ENCODE results near the gene OVCA2. TPM values are rescaled to one million over a fixed set of nuclear protein-coding genes. Genes with fewer than 3 reads are reported as not detected.

OVCA2 gene
- total RNA-seq, 1 experiment from 2014 or later: 24.6 TPM

DNA sequence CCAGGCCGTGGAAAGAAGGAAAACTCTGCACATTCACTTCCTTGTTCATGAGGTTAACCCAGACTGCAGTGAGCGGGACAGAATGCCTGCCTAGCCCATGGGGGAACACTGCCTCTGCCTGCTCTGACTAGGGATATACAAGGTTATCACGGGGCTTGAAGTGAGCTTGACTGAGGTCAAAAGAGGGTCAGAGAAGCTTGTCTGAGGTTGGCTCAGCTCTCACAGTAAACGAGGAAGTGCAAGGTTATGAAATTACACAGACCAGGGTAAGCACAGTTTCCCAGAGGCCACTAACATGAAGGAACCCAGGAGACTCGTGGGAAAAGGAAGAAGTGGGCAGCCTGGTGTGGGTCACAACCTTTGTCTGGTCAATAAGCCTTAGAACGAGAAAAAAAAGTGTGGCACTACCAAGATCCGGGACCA, 41.8 kb downstream of the OVCA2 start:
- H2BK15ac ChIP-seq (ENCODE audit: low read depth, low read length): no peak overlapping the region
- H3K36me3 Mint-ChIP-seq (ENCODE audit: insufficient read depth in 1 of 3, low read depth in 3 of 3): peaks cover 3 to 36% (median 19%) of the 10 kb centered on the region in 3 experiments; a peak in 6 of 7 replicates
- no peak overlapping the region for H2BK120ac ChIP-seq (ENCODE audit: low read depth, low read length, poor library complexity, severe bottlenecking)
- no peak overlapping the region for H3K23ac ChIP-seq (ENCODE audit: insufficient read length, low read depth, low read length)
- H4K91ac ChIP-seq (ENCODE audit: insufficient read length, low read depth, low read length): no peak overlapping the region
- H3K9me3 Mint-ChIP-seq: no peaks in the 10 kb centered on the region
- no peaks in the 10 kb centered on the region for H3K23me2 ChIP-seq (ENCODE audit: insufficient read length, low read depth, low read length, poor library complexity, severe bottlenecking)
- H3K9ac ChIP-seq (ENCODE audit: extremely low read depth, insufficient read length, low read length): no peak overlapping the region
- no peak overlapping the region for H2BK20ac ChIP-seq (ENCODE audit: low read depth, low read length, poor library complexity, severe bottlenecking)
- H3K79me1 ChIP-seq (ENCODE audit: insufficient read depth, low read depth, low read length, poor library complexity, severe bottlenecking): no peaks in the 10 kb centered on the region
- TF ChIP-seq, protein P1, sequence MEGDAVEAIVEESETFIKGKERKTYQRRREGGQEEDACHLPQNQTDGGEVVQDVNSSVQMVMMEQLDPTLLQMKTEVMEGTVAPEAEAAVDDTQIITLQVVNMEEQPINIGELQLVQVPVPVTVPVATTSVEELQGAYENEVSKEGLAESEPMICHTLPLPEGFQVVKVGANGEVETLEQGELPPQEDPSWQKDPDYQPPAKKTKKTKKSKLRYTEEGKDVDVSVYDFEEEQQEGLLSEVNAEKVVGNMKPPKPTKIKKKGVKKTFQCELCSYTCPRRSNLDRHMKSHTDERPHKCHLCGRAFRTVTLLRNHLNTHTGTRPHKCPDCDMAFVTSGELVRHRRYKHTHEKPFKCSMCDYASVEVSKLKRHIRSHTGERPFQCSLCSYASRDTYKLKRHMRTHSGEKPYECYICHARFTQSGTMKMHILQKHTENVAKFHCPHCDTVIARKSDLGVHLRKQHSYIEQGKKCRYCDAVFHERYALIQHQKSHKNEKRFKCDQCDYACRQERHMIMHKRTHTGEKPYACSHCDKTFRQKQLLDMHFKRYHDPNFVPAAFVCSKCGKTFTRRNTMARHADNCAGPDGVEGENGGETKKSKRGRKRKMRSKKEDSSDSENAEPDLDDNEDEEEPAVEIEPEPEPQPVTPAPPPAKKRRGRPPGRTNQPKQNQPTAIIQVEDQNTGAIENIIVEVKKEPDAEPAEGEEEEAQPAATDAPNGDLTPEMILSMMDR (conservative IDR thresholded peaks at IDR 0.05): no peak
- no peaks in the 10 kb centered on the region for H3K9me3 ChIP-seq (ENCODE audit: control insufficient read depth, low read depth, low read length)
- no peak overlapping the region for H2BK12ac ChIP-seq (ENCODE audit: insufficient read length, low read depth, low read length)
- H2BK5ac ChIP-seq (ENCODE audit: insufficient read length, low read length): no peak overlapping the region
- no peak overlapping the region for H3T11ph ChIP-seq (ENCODE audit: low read length)
- H3K4ac ChIP-seq (ENCODE audit: low read depth, low read length): no peak overlapping the region
- no peak overlapping the region for H4K5ac ChIP-seq (ENCODE audit: insufficient read length, low read depth, low read length)
- no peak overlapping the region for H3K14ac ChIP-seq (ENCODE audit: insufficient read depth, low read length)
- WGBS (ENCODE audit: extremely low coverage, insufficient read length, low lambda C conversion rate): no CpG with 5 or more reads among the region's 7 CpGs
- H3K4me2 ChIP-seq (ENCODE audit: insufficient read depth, insufficient read length, low read length): no peak overlapping the region
- H3K27ac ChIP-seq (ENCODE audit: insufficient read length, low read depth, low read length): no peak overlapping the region
- DNase-seq: no peak
- no peak overlapping the region for H2AFZ ChIP-seq (ENCODE audit: low read length)
- H3K79me2 ChIP-seq (ENCODE audit: insufficient read depth, low read length): no peaks in the 10 kb centered on the region
- H3K4me1 Mint-ChIP-seq: 0 out of 4 replicates have a peak, but pooled peaks cover 0 to 1% of the 10 kb centered on the region in 2 experiments
- H3K27me3 ChIP-seq (ENCODE audit: insufficient read depth, low read length): no peaks in the 10 kb centered on the region
- H3K56ac ChIP-seq (ENCODE audit: insufficient read length, low read depth, low read length): no peak overlapping the region
- no peaks in the 10 kb centered on the region; the same call in 1 of the 2 replicates for H3K27me3 Mint-ChIP-seq (ENCODE audit: low read depth)
- H3K18ac ChIP-seq (ENCODE audit: insufficient read length, low read depth, low read length): no peak overlapping the region
- no peak overlapping the region for H4K8ac ChIP-seq (replicated peaks; ENCODE audit: insufficient read length, low read depth, low read length)
- no peak overlapping the region for H2AK5ac ChIP-seq (ENCODE audit: insufficient read length, low read length)
- no peaks in the 10 kb centered on the region for H4K20me1 ChIP-seq (ENCODE audit: control insufficient read depth, insufficient read depth, insufficient read length)
- H3K4me1 ChIP-seq (ENCODE audit: insufficient read depth, low read length): no peaks in the 10 kb centered on the region
- H3K4me3 Mint-ChIP-seq: no peak overlapping the region; a peak in 1 of 5 replicates
- peak overlapping the region in 2 of 3 experiments; percentile 9 to 41; a peak in 2 of 7 replicates for H3K27ac Mint-ChIP-seq

Measured in H9 (cell line).